ENCODE measurements around the gene PUS10. TPM values are rescaled to one million over a fixed set of nuclear protein-coding genes. Genes with fewer than 3 reads are reported as not detected.

PUS10 gene
- total RNA-seq, 1 experiment from 2014 or later = 12.1 TPM

- no peaks in the 10 kb centered on the region for H3K36me3 ChIP-seq (ENCODE audit: control insufficient read depth, insufficient read depth, low read length)
Measured at GRCh38 chr2:60948926-60949579, 69.0 kb downstream of the PUS10 start.

GRCh38 chr2:60948161-60948560 is 69.9 kb downstream of the PUS10 start:
- H3K9me3 Mint-ChIP-seq (ENCODE audit: unreplicated experiment) = no peaks in the 10 kb centered on the region
- no peaks in the 10 kb centered on the region for H3K9me3 ChIP-seq
- H3K27me3 Mint-ChIP-seq (ENCODE audit: insufficient read depth, unreplicated experiment) = no peaks in the 10 kb centered on the region
- H3K4me1 Mint-ChIP-seq (ENCODE audit: low read depth, unreplicated experiment) = no peaks in the 10 kb centered on the region
- no peak for DNase-seq
- no TSS peak for BruUV-seq (replicated peaks)
- H3K27me3 ChIP-seq (replicated peaks; ENCODE audit: control insufficient read depth, insufficient read depth, low read length) = no peaks in the 10 kb centered on the region
- no peak overlapping the region for H3K4me3 Mint-ChIP-seq (ENCODE audit: unreplicated experiment)
- intact Hi-C loops (cut with micrococcal nuclease; ENCODE audit: unreplicated experiment) = no loop called here
- peaks cover 5% of the 10 kb centered on the region for H3K36me3 Mint-ChIP-seq (ENCODE audit: insufficient read depth, unreplicated experiment)
- H3K4me3 ChIP-seq (ENCODE audit: low read depth, low read length) = no peak overlapping the region
- H3K36me3 ChIP-seq (ENCODE audit: control insufficient read depth, insufficient read depth, low read length) = no peaks in the 10 kb centered on the region
- H3K4me1 ChIP-seq = no peaks in the 10 kb centered on the region
- CTCF ChIA-PET = no interaction called here
- POLR2A ChIA-PET = no interaction called here
- H3K27ac Mint-ChIP-seq (ENCODE audit: unreplicated experiment) = no peak overlapping the region
- TF ChIP-seq, protein P1, sequence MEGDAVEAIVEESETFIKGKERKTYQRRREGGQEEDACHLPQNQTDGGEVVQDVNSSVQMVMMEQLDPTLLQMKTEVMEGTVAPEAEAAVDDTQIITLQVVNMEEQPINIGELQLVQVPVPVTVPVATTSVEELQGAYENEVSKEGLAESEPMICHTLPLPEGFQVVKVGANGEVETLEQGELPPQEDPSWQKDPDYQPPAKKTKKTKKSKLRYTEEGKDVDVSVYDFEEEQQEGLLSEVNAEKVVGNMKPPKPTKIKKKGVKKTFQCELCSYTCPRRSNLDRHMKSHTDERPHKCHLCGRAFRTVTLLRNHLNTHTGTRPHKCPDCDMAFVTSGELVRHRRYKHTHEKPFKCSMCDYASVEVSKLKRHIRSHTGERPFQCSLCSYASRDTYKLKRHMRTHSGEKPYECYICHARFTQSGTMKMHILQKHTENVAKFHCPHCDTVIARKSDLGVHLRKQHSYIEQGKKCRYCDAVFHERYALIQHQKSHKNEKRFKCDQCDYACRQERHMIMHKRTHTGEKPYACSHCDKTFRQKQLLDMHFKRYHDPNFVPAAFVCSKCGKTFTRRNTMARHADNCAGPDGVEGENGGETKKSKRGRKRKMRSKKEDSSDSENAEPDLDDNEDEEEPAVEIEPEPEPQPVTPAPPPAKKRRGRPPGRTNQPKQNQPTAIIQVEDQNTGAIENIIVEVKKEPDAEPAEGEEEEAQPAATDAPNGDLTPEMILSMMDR (IDR thresholded peaks at IDR 0.05; ENCODE audit: insufficient read depth in 1 of 2, low read depth in 1 of 2, low read length in 1 of 2, severe bottlenecking in 1 of 2, unreplicated experiment in 1 of 2) = no peak

More at GRCh38 chr2:60948926-60949579, 69.0 kb downstream of the PUS10 start:
- Mint-ChIP-seq H3K9me3 (ENCODE audit: unreplicated experiment) (no peaks in the 10 kb centered on the region), H3K36me3 (ENCODE audit: insufficient read depth, unreplicated experiment) (peaks cover 5% of the 10 kb centered on the region), H3K27me3 (ENCODE audit: insufficient read depth, unreplicated experiment) (no peaks in the 10 kb centered on the region), H3K4me3 (ENCODE audit: unreplicated experiment) (no peak overlapping the region), H3K27ac (ENCODE audit: unreplicated experiment) (no peak overlapping the region), H3K4me1 (ENCODE audit: low read depth, unreplicated experiment) (no peaks in the 10 kb centered on the region)
- Histone ChIP-seq H3K9me3 (no peaks in the 10 kb centered on the region), H3K27me3 (replicated peaks; ENCODE audit: control insufficient read depth, insufficient read depth, low read length) (no peaks in the 10 kb centered on the region), H3K4me3 (ENCODE audit: low read depth, low read length) (no peak overlapping the region), H3K4me1 (no peaks in the 10 kb centered on the region)
- TF ChIP-seq, protein P1 (IDR thresholded peaks at IDR 0.05; ENCODE audit: insufficient read depth in 1 of 2, low read depth in 1 of 2, low read length in 1 of 2, severe bottlenecking in 1 of 2, unreplicated experiment in 1 of 2) = no peak
- ChIA-PET POLR2A (no interaction called here), CTCF (interaction anchor here (0.6 kb wide), 1 partner anchor 25 kb away, joined by 4 read pairs; no protein-coding TSS in a partner anchor)
- DNase-seq = no peak
- intact Hi-C loops (cut with micrococcal nuclease; ENCODE audit: unreplicated experiment) = no loop called here
- no TSS peak for BruUV-seq (replicated peaks)

- Mint-ChIP-seq H3K27ac (ENCODE audit: unreplicated experiment) (no peak overlapping the region), H3K36me3 (ENCODE audit: insufficient read depth, unreplicated experiment) (peaks cover 5% of the 10 kb centered on the region), H3K27me3 (ENCODE audit: insufficient read depth, unreplicated experiment) (no peaks in the 10 kb centered on the region), H3K9me3 (ENCODE audit: unreplicated experiment) (no peaks in the 10 kb centered on the region), H3K4me1 (ENCODE audit: low read depth, unreplicated experiment) (no peaks in the 10 kb centered on the region), H3K4me3 (ENCODE audit: unreplicated experiment) (no peak overlapping the region)
- H3K27me3 ChIP-seq (replicated peaks; ENCODE audit: control insufficient read depth, insufficient read depth, low read length) = no peaks in the 10 kb centered on the region
- POLR2A ChIA-PET = no interaction called here
- DNase-seq = no peak
- intact Hi-C loops (cut with micrococcal nuclease; ENCODE audit: unreplicated experiment) = no loop called here
- H3K4me1 ChIP-seq = no peaks in the 10 kb centered on the region
- H3K9me3 ChIP-seq = no peaks in the 10 kb centered on the region
- no TSS peak for BruUV-seq (replicated peaks)
- H3K4me3 ChIP-seq (ENCODE audit: low read depth, low read length) = no peak overlapping the region
- H3K36me3 ChIP-seq (ENCODE audit: control insufficient read depth, insufficient read depth, low read length) = no peaks in the 10 kb centered on the region
- CTCF ChIA-PET = no interaction called here
- TF ChIP-seq, protein P1 (IDR thresholded peaks at IDR 0.05; ENCODE audit: insufficient read depth in 1 of 2, low read depth in 1 of 2, low read length in 1 of 2, severe bottlenecking in 1 of 2, unreplicated experiment in 1 of 2) = no peak
Measured at GRCh38 chr2:60947056-60947455, 71.0 kb downstream of the PUS10 start.

All from Caco-2 (cell line).